GM18858 (cell line): Measurements from ENCODE around the gene ENO3.

Source experiments
- ATAC-seq: cut with Tn5 transposase; IDR thresholded peaks from one replicate; pipeline ENCODE4 v1.9.1; 2021; ENCODE audit not compliant: unreplicated experiment

The ENO3 gene

GRCh38 chr17:5003214-5003867 lies 52.4 kb downstream of the ENO3 start:
- ATAC-seq: no peak
